ENCODE results near the gene TMEM184B.

GRCh38 chr22:38201371-38201710 is 71.5 kb downstream of the TMEM184B start:
- no peak for TF ChIP-seq EZH2 (IDR thresholded peaks at IDR 0.05; ENCODE audit: low read depth, low read length, severe bottlenecking)
- TF ChIP-seq CTCF (IDR thresholded peaks at IDR 0.05; ENCODE audit: control extremely low read depth in 1 of 3, insufficient read depth in 1 of 3, low read depth in 1 of 3, low read length in 3 of 3): no peak
- TF ChIP-seq, protein P1, sequence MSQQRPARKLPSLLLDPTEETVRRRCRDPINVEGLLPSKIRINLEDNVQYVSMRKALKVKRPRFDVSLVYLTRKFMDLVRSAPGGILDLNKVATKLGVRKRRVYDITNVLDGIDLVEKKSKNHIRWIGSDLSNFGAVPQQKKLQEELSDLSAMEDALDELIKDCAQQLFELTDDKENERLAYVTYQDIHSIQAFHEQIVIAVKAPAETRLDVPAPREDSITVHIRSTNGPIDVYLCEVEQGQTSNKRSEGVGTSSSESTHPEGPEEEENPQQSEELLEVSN (IDR thresholded peaks at IDR 0.05): no peak
- TF ChIP-seq TAF1 (IDR thresholded peaks at IDR 0.05; ENCODE audit: low read depth, low read length): no peak
- TF ChIP-seq SP1 (IDR thresholded peaks at IDR 0.05; ENCODE audit: low read depth, low read length): no peak
- TF ChIP-seq, protein P2, sequence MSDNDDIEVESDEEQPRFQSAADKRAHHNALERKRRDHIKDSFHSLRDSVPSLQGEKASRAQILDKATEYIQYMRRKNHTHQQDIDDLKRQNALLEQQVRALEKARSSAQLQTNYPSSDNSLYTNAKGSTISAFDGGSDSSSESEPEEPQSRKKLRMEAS (IDR thresholded peaks at IDR 0.05): no peak
- no peak for TF ChIP-seq SUZ12 (IDR thresholded peaks at IDR 0.05; ENCODE audit: low read length)
- TF ChIP-seq BCL11A (IDR thresholded peaks at IDR 0.05; ENCODE audit: low read depth in 2 of 2, low read length in 2 of 2): no peak
- no peak for TF ChIP-seq TEAD4 (IDR thresholded peaks at IDR 0.05; ENCODE audit: low read depth, low read length)
- TF ChIP-seq NRF1 (IDR thresholded peaks at IDR 0.05; ENCODE audit: low read depth, low read length): no peak
- TF ChIP-seq RFX5 (IDR thresholded peaks at IDR 0.05; ENCODE audit: borderline replicate concordance, low read depth, low read length): no peak
- no peak for TF ChIP-seq POLR2AphosphoS5 (IDR thresholded peaks at IDR 0.05; ENCODE audit: low read depth, low read length)
- TF ChIP-seq USF2 (IDR thresholded peaks at IDR 0.05; ENCODE audit: low read length): no peak
- TF ChIP-seq YY1 (IDR thresholded peaks at IDR 0.05; ENCODE audit: low read depth, low read length): no peak
